GM21528 (cell line): Measurements from ENCODE around the gene ADCY2.

Experiments
- ATAC-seq: cut with Tn5 transposase; IDR thresholded peaks from one replicate; pipeline ENCODE4 v1.9.1; 2021; ENCODE audit warnings: mild to moderate bottlenecking, moderate library complexity; ENCODE audit not compliant: unreplicated experiment, low FRiP score

ADCY2 gene

DNA sequence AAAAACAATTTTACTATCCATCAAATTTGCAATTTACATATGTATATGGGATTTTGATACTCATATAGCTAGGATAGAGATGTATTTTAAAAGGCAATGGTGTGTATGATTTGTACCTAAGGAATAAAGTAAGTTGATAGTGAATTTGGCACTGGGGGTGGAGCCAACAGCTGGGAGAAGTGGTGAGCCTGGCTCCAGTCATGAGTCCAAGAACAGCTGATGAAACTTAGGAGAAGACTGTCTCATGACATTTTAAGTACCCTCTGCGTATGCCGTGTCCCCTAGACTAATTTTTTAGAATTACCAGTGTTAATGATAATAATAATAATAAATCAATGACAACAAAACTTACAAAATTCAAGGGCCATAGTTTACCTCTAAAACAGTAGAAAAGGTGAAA, 181.4 kb downstream of the ADCY2 start:
- no peak for ATAC-seq

DNA sequence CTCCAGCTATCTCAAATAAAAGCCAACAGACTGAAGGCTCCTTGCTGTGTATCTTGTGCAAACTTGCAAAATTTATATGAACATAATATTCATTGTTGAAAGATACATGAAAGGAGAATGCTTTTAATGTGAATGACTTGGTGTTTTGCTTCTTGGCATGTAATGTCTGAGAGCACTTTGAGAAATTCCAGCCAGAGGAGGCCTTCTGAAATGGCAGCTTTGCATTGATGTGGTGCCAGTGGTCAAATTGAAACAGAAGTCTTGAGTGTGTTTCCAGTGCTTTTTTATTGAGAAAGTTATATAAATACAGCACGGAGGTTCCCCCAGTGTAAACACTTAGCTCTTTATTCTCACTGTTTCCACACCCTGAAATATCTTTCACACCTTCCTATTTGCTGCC, 182.1 kb downstream of the ADCY2 start:
- ATAC-seq: no peak

DNA sequence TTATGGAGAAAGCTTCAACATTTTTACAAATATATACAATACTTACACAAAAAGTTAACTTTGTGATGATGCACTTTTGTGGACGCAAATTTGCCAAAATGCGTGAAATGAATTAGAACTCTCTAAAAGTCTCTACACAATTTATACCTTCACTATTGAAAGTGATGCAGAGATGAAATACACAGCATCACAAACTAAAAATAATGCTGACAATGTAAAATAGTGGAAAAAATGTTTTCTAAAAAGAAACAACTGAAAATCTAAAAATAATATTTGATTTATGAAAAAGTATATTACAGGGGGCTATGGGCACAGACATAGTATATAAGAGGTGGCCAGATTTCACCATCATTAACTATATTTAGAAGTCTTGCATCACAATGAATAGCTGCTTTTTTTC, 188.8 kb downstream of the ADCY2 start:
- ATAC-seq: no peak

DNA sequence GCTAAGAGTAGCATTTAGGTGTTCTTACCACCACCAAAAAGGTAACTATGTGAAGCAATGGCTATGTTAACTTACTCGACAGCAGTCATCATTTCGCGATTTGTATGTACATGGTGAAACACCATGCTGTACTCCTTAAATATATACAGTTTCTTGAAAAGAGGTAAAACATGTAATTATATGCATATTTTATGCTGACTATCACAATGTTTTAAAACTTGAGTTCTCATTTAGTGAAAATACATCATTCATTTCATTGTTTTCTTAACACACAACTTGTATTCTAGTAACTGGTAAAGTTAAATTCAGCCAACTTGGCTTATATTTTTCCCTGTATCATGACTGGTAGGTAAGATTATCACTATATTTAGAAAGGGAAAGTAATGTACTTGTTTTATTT, 189.9 kb downstream of the ADCY2 start:
- ATAC-seq: no peak

DNA sequence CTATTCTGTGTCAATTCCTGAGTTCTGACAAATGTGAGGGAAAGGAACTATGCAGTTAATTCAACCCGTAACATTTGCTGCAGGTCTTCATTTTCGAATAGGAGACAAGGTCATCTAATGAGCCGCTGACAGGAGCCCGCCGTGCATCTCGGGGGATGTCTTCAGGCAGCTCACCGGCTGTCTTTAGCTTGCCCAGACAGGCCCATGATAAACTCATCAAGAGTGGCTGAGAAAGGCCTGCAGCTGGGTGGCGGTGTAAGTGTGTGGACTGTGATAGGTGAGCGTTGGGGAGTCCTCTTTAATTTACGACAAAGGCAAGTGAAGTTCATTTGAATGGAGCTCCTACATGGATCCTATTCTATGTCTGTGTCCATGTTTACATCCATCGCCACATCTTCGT, 190.5 kb downstream of the ADCY2 start:
- ATAC-seq: no peak

DNA sequence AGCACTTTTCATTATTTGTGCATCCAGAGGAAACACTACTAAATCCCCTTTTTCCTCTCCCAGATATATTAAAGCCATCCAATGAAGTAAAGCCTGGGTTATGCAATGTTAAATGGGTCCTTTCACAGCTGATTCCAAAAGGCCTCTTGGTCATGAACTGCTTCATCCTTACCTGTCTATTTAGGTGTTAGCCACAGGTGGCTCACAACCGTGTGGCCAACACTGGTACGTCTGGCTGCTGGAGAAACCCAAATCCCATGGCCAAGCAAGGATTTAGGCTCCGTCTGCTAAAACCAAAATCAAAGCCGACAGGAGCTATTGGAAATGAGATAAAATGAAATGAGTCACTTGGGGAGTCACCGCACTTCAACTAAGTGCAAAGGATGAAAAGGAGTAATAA, 193.9 kb downstream of the ADCY2 start:
- no peak for ATAC-seq

DNA sequence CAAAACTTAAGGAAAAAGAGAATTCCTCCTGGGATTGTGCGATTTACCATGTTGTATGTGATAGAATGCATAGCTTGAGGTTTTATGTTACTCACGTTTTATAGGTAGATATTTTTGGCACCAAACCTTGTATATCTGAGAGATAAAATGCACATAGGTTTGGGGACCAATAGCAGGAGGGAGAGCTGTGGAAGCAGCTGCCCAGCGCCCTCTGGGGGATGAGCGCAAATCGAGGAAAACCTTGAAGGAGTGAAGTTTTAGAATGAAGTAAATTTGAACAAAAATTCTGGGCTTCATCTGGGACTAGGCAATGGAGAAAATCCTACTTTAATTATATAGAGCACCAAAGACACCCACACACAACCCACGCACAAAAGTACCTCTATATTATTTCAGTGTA, 197.0 kb downstream of the ADCY2 start:
- ATAC-seq: no peak

DNA sequence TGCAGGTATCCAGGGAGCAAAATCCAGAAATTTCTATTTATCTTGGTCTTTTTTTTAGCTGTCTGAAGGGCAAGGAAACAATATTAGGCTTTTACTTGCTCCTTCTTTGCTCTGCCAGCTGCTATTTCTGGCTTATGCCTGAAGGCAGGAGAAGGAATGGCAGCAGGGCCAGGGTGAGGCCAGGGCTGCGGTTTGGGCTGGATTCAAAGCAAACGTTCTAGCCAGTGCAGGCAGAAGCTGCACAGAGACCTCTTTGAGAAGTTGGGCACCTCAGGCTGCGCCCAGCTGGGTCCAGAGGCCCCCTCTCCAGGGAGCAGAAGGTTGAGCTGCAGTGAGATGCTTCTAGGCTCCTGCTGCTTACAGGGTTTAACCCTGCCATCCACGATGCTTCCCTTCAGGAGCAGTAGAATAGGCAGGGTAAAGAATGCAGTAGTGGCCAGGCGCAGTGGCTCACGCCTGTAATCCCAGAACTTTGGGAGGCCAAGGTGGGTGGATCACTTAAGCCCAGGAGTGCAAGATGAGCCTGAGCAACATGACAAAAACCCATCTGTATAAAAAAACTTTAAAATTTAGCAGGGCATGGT, 201.2 kb downstream of the ADCY2 start:
- ATAC-seq: no peak

DNA sequence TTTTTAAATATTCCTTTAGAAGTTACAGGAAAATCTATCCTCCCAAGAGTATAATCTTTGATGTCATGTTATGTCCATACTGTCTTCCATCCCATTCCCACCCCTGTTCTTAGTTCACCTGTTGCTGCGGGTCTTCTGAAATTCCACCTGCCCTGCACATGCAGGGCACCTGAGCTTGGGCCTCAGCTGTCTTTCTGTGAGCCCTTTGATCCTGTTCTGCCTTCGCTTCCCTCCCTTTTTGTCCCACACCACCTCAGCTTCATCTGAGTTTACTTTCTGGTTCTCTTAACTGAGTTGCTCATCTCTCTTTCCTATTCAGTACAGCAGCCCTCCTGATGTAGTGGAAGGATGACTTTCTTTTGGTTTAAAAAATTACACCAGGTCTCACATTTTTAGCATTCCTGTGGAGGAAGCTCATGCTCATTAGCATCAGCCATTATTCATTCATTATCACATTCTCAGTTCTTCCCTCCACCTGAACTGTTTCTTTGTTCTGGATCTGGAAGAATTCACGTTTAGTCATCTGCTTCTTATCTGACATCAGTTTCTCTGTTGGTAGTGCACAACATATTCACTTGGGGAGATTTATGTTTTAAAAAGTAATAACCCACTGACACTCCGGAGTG, 211.0 kb downstream of the ADCY2 start:
- no peak for ATAC-seq

DNA sequence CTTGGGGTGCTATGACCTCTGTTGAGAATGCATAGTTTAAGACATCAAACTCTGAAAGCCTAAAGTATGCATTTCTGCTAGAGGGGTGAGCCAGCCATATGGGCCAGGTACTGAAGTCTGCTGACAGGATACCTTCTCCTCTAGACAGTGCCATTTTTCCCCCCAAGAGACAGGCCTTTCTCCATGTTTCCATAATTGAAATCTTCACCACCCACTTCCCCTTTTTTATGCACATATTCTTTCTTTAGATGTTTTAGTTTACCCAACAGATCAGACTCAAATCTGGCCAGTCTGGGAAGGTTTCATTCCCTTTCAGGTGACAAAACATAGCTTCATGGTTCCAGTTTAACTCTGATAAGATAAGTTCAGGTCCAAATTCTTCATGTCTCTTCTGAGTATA, 212.8 kb downstream of the ADCY2 start:
- no peak for ATAC-seq

DNA sequence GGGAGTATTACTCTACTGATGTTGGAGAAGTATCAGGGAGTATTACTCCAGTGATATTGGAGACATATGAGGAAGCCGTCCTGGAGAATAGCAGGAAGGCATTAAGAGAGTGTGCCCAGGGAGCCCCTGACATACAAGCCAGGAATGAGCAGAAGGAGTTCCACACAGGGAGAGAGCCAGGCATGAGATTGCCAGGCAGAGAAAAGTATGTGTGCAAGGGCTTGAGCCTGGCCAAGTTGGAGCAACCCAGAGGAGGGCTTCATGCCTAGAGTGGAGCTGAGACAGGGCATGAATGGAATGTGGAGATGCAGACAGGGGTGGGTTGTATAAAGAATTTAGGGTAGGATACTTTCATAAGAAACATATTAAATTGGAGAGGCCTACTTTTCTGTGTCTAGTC, 213.8 kb downstream of the ADCY2 start:
- no peak for ATAC-seq

DNA sequence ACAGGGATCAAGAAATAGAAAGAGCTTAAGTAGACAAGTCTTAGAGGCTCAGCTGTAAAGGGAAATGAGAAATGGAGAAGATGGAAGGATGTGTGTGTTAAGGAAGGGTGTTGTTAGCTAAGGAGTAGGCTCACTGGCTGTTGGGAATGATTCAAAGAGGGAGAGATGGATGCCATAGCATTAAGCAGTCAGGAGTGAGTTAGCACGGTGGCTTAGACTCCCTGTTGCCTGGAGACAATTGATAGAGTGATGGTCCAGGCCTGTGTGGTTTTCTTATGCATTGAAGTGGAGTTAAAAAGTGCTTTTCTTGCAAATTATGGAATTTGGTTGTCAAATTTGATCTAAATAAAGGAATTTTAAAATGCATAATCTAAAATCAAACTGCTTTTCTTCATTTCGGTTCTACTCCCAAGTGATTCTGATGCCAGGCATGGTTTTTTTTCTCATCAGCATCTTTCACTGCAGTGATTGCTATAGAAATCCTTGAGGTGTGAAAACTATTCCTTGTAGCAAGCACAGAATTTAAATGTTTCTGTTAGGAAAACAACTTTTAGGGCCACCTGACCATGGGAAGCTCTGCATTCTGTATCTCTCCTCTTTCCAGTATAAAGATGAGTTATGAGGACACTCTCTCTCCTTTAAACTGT, 214.7 kb downstream of the ADCY2 start:
- ATAC-seq: no peak

DNA sequence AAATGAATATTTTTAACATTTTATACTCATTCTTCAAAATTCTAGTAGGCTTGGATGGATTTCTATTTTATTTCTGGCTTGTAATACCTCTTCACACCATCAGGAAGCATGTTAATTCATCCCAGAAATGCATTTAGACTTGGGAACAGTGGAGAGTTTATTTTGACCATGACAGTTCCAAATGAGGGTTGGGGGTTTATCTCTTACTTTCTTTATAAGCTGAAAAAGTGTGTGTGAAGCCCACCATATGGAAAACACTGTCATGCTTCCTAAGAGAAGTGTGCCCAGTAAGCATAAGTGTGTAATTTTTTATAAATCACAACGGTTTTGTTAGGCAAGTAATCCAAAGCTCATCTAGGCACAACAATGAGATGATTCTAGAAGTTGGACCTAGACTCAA, 215.6 kb downstream of the ADCY2 start:
- no peak for ATAC-seq

DNA sequence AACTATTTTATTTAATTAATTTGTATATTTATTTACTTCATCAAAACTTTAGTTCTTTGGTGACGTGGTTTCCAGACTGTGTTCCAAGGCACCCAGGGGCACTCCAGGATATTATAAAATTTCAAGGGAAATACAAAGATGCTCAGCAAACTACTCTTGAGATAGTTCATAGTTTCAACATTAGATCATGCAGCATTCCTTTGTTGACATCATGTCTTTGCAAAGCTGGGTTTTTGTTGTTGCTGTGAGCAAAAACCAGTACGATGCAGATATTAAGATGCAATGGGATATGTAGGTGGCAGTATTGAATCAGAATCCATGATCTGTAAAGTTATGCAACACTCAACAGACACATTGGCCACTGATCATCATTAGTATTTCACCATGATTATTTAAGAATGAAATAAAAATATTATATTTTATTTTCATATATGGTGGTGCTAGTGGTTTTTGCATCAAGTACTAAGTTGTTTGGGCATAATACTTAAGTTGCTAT, 219.7 kb downstream of the ADCY2 start:
- no peak for ATAC-seq

DNA sequence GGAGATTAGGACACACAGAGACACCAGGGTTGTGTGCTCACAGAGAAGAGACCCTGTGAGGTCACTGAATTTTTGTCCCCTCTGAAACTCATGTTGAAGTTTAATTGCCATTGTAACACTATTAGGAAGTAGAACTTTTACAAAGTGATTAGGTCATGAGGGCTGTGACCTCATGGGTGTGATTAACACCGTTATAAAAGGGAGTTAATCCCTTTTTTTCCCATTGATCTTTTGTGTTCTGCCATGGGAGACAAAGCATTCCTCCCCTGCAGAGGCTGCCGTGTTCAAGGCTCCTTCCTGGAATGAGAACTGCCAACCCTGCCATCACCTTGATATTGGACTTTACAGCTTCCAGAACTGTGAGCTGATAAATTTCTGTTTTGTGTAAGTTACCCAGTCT, 221.0 kb downstream of the ADCY2 start:
- no peak for ATAC-seq

DNA sequence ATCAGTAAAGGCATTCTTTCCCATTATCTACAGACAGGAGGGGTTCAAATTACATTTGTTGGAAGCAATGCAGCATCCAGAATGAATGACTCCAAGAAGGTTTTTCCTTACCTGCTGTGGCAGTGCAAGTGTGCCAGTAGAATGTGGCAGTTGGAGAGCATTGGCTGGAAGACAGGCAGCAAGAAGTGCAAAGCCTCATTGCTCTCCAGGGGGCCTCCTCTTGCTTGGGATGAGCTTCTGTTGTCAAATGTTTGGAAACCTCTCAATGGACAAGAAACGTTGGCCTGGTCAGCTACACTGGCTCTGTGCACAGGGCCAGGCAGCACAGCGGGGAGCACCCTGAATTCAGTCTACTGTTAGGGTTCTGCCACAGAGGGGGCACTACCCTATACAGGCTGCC, 226.6 kb downstream of the ADCY2 start:
- ATAC-seq: no peak

DNA sequence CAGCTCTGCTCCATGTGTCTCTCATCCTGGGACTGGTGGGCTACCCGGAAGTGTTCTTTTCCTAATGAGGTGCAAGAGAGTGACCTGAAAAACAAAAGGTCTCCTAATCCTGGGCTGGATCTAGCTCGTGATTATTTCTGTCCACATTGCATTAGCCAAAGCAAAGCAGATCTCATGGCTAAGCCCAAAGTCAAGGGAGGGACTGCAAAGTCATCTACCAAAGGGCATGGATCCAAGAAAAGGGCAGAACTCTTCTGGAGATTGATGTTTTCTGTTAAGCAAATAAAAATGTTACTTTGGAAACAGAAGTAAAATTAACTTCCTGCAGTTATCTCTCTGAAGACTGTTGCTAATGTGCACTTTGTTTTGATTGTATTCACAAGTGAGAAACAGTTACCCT, 229.8 kb downstream of the ADCY2 start:
- ATAC-seq: no peak

DNA sequence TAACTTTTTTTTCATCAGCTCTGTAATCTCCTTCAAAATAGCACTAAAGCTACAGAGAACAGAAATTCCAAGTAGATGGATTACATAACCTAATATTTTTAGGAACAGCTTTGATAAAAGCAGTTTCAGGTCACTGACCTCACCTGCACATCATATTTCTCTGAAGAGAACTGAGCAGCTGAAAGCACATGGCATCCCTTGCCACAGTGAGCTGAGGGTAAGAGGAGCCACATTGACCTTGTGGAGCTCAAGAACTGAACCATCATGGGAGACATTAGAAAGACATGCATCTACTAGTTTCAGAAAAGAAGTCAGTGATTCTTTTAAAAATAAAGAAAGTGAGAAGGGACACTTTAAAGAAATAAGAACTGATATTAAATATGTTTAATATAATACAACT, 232.3 kb downstream of the ADCY2 start:
- no peak for ATAC-seq

DNA sequence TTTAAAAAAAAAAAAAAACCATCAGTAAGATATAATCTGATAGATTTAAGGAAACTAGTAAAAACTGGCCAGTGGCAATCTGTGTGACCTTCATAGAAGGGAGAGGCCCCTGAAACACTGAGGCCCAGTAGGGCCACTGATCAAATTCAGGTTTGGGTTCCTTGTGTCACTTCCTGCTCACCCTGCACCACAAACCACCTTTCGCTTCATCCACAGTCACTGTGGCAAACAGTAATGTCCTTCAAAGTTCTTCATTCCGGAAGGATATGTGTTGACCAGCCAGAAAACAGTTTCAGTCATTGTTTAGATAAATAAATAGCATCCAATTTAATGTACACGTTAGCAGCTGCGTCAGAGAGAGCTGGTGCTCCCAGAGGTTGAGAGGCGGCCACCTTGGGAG, 232.9 kb downstream of the ADCY2 start:
- no peak for ATAC-seq

DNA sequence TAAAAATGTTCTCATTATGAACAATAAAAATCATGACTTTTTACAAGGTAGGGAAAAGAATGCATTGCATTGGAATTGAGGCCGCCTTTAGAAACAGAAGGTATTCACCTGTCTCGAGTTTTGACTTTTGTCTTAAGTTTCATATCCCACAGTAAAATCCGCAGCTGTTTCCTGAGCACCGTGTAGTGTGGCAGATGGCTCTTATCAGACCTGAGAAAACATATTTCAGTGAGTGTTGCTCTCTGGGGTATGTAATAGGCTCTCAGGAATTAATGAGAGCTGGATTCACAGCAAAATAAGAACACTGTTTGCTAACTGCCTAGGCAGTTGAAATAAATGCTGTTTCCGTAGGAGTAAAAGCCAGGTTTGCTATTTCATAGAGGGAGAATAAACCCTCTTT, 233.6 kb downstream of the ADCY2 start:
- ATAC-seq: no peak

DNA sequence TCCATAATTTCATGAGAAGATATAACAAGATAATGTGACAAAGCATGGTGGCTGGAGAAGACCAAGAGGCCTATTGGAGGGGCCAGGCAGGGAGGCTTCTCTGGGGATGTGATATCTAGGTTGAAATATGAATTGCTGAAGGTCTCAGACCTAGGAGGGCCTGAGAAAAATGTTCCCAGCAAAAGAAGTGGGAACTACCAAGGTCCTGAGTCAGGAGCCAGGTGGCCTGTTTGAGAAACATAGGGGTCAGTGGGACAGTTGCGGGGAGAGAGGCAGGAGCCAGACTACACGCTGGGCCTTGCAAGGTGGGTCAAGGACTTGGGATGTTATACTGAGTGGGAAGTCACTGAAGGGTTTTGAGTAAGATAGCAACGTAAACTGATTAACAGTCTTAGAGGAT, 238.9 kb downstream of the ADCY2 start:
- no peak for ATAC-seq

DNA sequence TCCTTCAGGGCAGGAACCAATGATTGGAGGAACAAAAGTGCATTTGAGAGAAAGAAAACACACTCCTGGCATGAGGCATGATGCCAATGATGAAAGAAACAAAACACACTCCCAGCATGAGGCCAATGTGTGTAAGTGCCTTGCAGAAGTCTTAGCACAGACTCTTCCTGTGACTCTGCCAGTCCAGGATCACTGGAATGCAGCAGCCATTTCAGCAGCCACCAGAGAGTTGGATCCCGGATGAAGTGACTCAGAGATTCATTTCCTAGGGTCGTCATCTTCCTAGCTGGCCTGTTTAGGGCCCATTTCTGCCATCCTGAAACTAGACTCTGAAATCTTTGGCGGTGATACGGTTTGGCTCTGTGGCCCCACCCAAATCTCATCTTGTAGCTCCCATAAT, 242.5 kb downstream of the ADCY2 start:
- ATAC-seq: no peak
